ENCODE measurements around the gene CD200R1.

CD200R1 gene

DNA sequence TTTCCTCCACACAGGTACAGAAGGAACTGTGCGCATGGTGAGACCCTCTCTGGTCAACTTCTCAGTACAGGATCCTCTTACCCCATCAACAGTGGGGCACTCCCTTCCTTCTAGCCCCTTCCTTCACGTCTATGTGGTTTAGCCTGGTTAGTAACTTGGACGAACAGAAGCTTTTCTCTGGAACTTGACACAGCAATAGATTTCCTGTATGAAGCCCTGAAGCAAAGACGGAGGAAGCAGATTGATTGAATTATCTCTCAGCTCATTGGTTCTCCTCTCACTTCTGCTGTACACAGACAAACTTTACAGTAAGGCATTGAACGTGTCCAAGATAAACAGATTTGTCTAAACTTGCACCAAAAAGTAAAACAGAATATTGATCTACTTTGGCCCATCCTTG, at the start of gene CD200R1:
TSS of gene CD200R1 (minus strand) at position 210 of the 400 bp plus-strand sequence. CDS start 246 bp downstream, outside the sequence.
- DNase-seq = no peak

GRCh38 chr3:113021471-113021870, 46.6 kb upstream of the CD200R1 start:
- DNase-seq = no peak

- DNase-seq = peak; percentile 92
These were observed 44.6 kb upstream of the CD200R1 start for GRCh38 chr3:113019182-113020137.

- DNase-seq = no peak
These were observed 43.8 kb upstream of the CD200R1 start for GRCh38 chr3:113018536-113019181.

DNA sequence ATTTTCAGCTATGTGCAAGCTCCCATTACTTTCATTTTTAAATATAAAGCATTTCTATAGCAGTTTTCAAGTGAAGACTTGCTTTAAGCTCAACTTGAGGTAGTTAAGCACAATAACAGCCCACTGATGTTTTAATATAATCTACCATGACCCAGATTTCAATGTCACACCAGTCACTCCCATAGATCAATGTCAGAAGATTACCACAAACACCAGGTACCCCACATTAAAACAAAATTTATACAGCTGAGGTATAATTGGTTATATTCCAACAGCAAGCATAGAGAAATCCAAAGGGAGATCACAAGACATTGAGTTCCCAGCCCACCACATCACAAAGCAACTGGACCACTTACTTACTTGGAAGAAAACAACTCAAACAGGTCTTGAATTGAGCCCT, 38.7 kb upstream of the CD200R1 start:
- no peak for DNase-seq

- no peak for DNase-seq
These were observed 33.2 kb upstream of the CD200R1 start for GRCh38 chr3:113008117-113008516.

- no peak for DNase-seq
These were observed 31.6 kb upstream of the CD200R1 start for GRCh38 chr3:113006359-113007056.

DNA sequence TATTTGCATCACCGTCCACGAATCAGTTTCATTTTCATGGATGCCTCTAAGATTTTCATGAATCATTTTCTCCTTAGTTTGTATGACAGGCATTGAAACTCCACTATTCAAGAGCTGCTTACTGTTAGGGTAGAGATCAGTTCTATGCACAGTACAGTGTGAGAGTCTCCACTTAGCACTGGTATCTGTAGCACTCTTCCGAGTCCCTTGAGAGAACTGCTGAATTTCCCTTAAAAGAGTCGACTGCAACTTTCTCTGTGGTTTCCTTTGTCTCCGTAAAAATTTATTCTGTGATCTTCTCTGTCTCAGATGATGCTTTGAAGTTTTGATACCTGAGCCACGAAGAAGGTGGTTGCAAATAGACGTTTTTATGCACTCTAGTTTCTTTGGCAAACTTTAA, 30.7 kb upstream of the CD200R1 start:
- no peak for DNase-seq

GRCh38 chr3:113002679-113003078, 27.8 kb upstream of the CD200R1 start:
- DNase-seq = peak; percentile 6

GRCh38 chr3:113002037-113002436, 27.1 kb upstream of the CD200R1 start:
- DNase-seq = no peak

- no peak for DNase-seq
These were observed 25.8 kb upstream of the CD200R1 start for GRCh38 chr3:113000691-113001090.

GRCh38 chr3:112995800-112996199, 20.9 kb upstream of the CD200R1 start:
- no peak for DNase-seq

GRCh38 chr3:112990672-112991602, 16.0 kb upstream of the CD200R1 start, which contains the start of gene GTPBP8:
GTPBP8 (plus strand) TSS chr3:112990984; CDS start chr3:112991000, 16 bp downstream.
- DNase-seq = peak; percentile 90

DNA sequence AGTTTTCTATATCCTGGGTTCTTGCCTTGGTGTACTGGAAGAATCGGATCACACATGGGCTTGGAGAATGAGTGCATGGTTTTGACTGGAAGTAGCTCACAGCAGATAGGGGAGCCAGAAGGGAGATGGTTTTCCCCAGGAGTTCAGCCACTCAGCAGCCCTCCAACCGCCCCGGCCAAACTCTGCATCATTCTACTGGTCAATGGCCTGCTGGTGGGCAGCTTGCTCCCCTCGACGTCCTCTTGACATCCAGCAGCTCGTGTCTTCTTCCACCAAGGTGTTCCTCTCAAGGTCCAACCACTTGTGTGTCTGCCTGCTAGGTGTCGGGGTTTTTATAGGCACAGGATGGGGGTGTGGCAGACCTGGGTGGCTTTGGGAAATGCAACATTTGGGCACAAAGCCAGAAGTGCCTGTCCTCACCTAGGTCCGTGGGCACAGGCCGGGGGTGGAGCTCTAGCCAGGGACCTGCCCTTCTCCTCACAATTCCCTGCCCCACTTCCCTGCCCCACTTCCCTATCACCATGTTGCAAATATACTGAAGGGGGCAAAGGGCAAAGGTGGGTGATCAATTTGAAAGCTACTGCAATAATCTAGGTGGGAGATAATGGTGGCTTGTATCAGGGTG, 12.9 kb upstream of the CD200R1 start:
- DNase-seq = no peak

DNA sequence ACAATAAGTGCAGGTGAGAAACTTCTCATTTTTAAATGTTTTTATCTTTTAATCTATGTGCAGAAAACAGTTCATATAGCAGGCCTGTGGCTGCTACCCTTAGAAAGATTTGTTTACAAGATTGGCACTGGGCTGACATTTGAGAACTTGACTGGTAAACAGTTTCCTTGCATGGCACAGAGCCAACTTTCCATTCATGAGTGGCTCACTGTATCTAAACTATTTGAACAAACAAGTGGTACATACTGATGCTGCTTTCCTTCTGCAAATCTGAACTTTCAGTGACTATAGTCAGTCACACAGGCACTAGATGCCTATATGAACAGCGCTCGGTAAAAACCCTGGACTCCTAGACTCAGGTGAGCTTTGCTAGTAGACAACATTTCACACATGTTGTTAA, 9.6 kb upstream of the CD200R1 start:
- peak; percentile 20 for DNase-seq

DNA sequence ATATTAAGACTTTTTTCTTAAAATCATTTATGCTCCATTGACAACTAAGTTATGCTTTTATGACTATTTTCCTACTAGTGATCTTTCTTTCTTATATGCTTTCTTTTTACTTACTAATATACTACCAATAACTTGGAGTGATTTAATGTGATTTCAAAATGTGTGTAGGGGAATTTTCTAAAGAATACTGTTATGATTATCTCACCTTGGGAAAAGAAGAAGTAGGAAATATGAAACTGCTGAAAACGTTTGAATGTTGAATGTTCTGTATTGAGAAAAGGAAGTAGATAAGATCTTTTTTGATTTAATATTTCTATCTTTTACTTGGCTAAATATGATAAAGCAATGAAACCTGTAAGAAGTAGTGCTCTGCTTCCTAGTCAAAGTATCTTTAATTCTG, 7.8 kb upstream of the CD200R1 start:
- no peak for DNase-seq

- DNase-seq = no peak
These were observed 5.2 kb upstream of the CD200R1 start for GRCh38 chr3:112980080-112980479.

- no peak for DNase-seq
These were observed 4.4 kb upstream of the CD200R1 start for GRCh38 chr3:112979244-112979832.

GRCh38 chr3:112976953-112977352, 2.0 kb upstream of the CD200R1 start:
- no peak for DNase-seq

DNA sequence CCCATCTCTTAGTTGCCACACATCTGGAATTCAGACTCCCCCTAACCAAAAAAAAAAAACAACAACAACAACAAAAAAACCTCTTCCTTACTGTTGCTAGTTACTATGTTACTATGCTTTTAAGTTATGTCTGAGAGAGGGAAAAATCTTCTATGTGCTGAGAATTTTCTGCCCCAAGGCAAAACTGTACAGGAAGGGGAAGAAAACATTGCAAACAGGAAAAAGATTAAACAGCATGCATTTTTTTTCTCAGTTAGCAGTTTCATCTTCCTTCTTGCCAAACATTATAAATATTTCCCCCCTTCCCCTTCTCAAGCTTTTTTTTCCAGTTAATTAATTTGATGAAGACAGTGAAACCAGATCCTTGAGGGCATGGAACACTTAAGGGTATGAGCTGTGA, 1.1 kb upstream of the CD200R1 start:
- DNase-seq = no peak

- no peak for DNase-seq
These were observed 755 bp downstream of the CD200R1 start for GRCh38 chr3:112974178-112974517.

Data from stimulated activated naive CD4-positive, alpha-beta T cell treated with Interleukin-2 at 50 U/mL for 16 hours (primary cell).